Right lobe of liver (tissue), 6 donors: ENCODE measurements around the gene SUMF2. TPM values are rescaled to one million over a fixed set of nuclear protein-coding genes. Genes with fewer than 3 reads are reported as not detected.
A peak's percentile ranks its signal among the peaks of the same experiment; 100 is the strongest.
"Not testable (repeated sequence)": the region's sequence is repeated elsewhere in the genome, so short reads cannot be mapped to it uniquely, and the experiment has no call there.

ENCODE experiments used
- ATAC-seq, 4 donors: fragments of 200-7000 bp; cut with Tn5 transposase; one replicate each; pipeline ENCODE4 v1.9.1; 2020; ENCODE audit warnings: mild to moderate bottlenecking in 4 of 4, moderate library complexity in 4 of 4
- DNase-seq, 3 donors: peaks; one replicate each; pipeline ENCODE4 v3.0.0-alpha.2; 2020
- H3K27ac ChIP-seq, 3 donors: fragments of 200-600 bp; one replicate each; pipeline ENCODE4 v1.8.0; 2022
- H3K27me3 ChIP-seq, 2 donors: fragments of 200-600 bp; one replicate each; pipeline ENCODE4 v1.8.0; 2022
- H3K36me3 ChIP-seq, 4 donors: fragments of 200-600 bp; sonication (generic) in 1 of 4; one replicate each; pipeline versions ENCODE4 v1.5.1 to v1.8.0; 2017 to 2022; ENCODE audit warnings: control low read depth in 1 of 4
- H3K4me1 ChIP-seq, 4 donors: fragments of 200-600 bp; sonication (generic) in 1 of 4; one replicate each; pipeline versions ENCODE4 v1.5.1 to v1.8.0; 2017 to 2022; ENCODE audit warnings: control low read depth in 1 of 4
- H3K4me3 ChIP-seq, 3 donors: fragments of 200-600 bp; one replicate each; pipeline ENCODE4 v1.8.0; 2022
- H3K9me3 ChIP-seq, 4 donors: fragments of 200-600 bp; sonication (generic) in 1 of 4; one replicate each; pipeline versions ENCODE4 v1.5.1 to v1.8.0; 2017 to 2022; ENCODE audit warnings: control low read depth in 1 of 4
- POLR2A ChIP-seq: fragments of 450-650 bp; IDR thresholded peaks from one replicate; pipeline ENCODE4 v1.6.1; 2017; ENCODE audit warnings: antibody characterized with exemption, mild to moderate bottlenecking
- WGBS: methylation state at CpG from one replicate; pipeline ENCODE4 v1.1.6; 2018; ENCODE audit warnings: low coverage, low lambda C conversion rate; ENCODE audit not compliant: insufficient coverage; ENCODE audit errors: missing lambda C conversion rate; 5-methylcytosine and 5-hydroxymethylcytosine counted together
- intact Hi-C, 2 donors: fragments of 100-400 bp; cut with DNase I; formaldehyde crosslinking; loops; one replicate each; pipeline versions ENCODE4 v1.11.2 to v1.14.1; 2022
- total RNA-seq, 6 experiments: library from RNA; depleted of rRNA in 2 of 6; stranded (reverse); fragments of >200 nt in 2 of 6; fragmentation: NEBNext Ultra II Directional in 3 of 6; extraction: Animal tissue kit (Norgen Biotek cat#: 25700) in 3 of 6; gene quantifications; one replicate each; pipeline versions ENCODE4 v1.1.0 to v1.2.4, GENCODE V29; 2016 to 2023
- TF ChIP-seq, protein P1 (sequence below), 4 donors: fragments of 200-600 bp in 3 of 4; fragments of 450-650 bp in 1 of 4; IDR thresholded peaks; one replicate each; pipeline versions ENCODE4 v1.5.1 to v1.8.0; 2016 to 2022; ENCODE audit warnings: antibody characterized with exemption in 4 of 4, mild to moderate bottlenecking in 2 of 4
- donor health status: DM: no; HTN: yes; CAD: no.
- donor health status: DM: no; HTN: no; CAD: no.
- donor health status: DM: no; HTN: no; CAD: no.
- donor health status: DM: no; HTN: yes; CAD: no.
- donor health status: DM: no; HTN: yes; CAD: no.

Gene SUMF2
- total RNA-seq, 6 experiments from 2014 or later = 76.9 to 92.4 (median 86.5) TPM

- H3K4me3 ChIP-seq = no peak overlapping the region
- H3K36me3 ChIP-seq = no peaks in the 10 kb centered on the region
- H3K27ac ChIP-seq = no peak overlapping the region
- intact Hi-C loops = loop anchor here in 1 of 2 donors (10.0 kb wide), 1 partner anchor 73 kb away; no protein-coding TSS in a partner anchor
- ATAC-seq = no peak
- no peaks in the 10 kb centered on the region for H3K27me3 ChIP-seq
- H3K9me3 ChIP-seq = no peaks in the 10 kb centered on the region
- peak in 1 of 3 donors; percentile 49 for DNase-seq
- 100% methylated on average over 1 of the region's 16 CpGs for whole genome bisulfite sequencing
- TF ChIP-seq, protein P1, sequence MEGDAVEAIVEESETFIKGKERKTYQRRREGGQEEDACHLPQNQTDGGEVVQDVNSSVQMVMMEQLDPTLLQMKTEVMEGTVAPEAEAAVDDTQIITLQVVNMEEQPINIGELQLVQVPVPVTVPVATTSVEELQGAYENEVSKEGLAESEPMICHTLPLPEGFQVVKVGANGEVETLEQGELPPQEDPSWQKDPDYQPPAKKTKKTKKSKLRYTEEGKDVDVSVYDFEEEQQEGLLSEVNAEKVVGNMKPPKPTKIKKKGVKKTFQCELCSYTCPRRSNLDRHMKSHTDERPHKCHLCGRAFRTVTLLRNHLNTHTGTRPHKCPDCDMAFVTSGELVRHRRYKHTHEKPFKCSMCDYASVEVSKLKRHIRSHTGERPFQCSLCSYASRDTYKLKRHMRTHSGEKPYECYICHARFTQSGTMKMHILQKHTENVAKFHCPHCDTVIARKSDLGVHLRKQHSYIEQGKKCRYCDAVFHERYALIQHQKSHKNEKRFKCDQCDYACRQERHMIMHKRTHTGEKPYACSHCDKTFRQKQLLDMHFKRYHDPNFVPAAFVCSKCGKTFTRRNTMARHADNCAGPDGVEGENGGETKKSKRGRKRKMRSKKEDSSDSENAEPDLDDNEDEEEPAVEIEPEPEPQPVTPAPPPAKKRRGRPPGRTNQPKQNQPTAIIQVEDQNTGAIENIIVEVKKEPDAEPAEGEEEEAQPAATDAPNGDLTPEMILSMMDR (IDR thresholded peaks at IDR 0.05) = no peak
- TF ChIP-seq POLR2A = no peak
- peaks cover 0 to 40% (median 13%) of the 10 kb centered on the region in 4 donors for H3K4me1 ChIP-seq
Observed at GRCh38 chr7:56078196-56078595, 14.1 kb downstream of the SUMF2 start.

GRCh38 chr7:56079450-56080185, 15.5 kb downstream of the SUMF2 start:
- no peaks in the 10 kb centered on the region for H3K9me3 ChIP-seq
- peaks cover 0 to 44% (median 13%) of the 10 kb centered on the region in 4 donors for H3K4me1 ChIP-seq
- ATAC-seq = peak; percentile 84 to 92 (median 86)
- intact Hi-C loops = loop anchor here in 1 of 2 donors (10.0 kb wide), 1 partner anchor 75 kb away; no protein-coding TSS in a partner anchor
- peak overlapping the region in 2 of 3 donors; percentile 67 to 71 for H3K27ac ChIP-seq
- peak; percentile 83 to 91 (median 86) for DNase-seq
- no peaks in the 10 kb centered on the region for H3K27me3 ChIP-seq
- TF ChIP-seq, protein P1 (IDR thresholded peaks at IDR 0.05) = peak; percentile 63 to 78 (median 70)
- TF ChIP-seq POLR2A = no peak
- 13% methylated on average over 6 of the region's 12 CpGs for WGBS
- no peak overlapping the region for H3K4me3 ChIP-seq
- H3K36me3 ChIP-seq = no peaks in the 10 kb centered on the region

DNA sequence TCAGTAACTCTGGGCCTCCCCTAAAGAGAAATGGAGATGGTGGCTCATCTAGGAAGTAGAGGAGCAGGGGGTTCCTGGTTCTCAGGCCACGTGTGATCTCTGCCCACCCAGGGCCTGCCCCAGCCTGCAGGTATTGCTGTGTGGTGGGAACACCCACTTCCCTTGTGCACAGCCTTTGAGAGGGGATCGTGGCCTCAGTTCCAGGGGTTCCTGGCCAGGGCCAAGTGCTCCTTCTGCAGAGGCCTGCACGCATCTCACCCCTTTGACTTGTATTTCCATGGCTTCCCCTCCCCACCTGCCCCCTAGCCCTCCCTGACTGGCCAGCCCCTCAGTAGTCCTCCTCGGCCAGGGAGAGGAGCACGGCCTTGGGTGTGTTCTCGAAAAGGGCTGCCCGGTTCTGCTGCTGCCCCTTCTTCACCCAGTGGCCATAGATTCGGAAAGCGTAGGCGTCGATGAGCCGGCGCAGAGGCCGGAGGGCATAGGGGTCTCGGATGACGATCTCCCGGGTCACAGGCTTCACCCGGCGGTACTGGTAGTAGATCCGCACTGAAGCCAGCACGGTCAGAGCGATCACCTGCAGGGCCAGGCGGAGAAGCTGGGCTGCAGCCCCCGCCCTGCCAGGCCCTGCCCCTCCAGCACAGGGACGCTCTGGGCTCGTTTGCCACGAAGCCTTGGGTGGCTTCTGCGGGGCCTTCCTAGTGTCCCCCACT, 16.8 kb downstream of the SUMF2 start:
- H3K27ac ChIP-seq, H3K27me3 ChIP-seq, H3K36me3 ChIP-seq, ATAC-seq, H3K4me3 ChIP-seq, H3K9me3 ChIP-seq, intact Hi-C loops: not testable (repeated sequence)
- peak in 1 of 3 donors; percentile 43 for DNase-seq
- 97% methylated on average over 6 of the region's 28 CpGs for WGBS
- H3K4me1 ChIP-seq = peaks cover 0 to 44% (median 13%) of the 10 kb centered on the region in 4 donors

DNA sequence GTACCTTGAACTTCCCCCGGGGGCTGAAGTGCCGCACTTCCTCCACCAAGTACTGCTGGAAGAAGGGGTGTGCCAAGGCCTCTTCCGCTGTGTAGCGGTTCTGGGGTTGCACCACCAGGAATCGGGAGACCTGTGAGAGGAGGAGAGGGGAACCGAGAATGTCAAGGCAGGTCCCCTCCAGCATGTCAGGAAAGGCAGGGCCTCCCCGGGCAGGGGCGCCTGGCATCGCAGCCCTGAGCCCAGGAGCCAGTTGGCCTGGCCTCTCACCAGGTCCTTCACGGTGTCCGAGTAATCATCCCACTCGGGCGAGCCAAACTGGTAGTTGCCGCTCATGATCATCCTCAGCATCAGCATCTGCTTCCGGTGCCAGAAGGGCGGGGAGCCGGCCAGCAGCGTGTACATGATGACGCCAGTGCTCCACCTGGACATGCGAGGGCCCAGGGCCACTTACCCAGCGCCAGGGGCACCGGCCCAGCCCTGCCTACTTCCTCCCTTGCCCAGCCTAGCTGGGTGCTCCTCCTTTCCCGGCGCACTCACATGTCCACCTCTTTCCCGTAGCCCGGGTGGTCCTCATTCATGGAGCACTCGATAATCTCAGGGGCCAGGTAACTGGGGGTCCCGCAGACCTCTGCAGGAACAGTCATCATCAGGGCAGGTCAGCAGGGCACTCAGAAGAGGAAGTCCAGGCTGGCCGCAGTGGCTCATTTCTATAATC, 17.7 kb downstream of the SUMF2 start:
- 0% methylated on average over 1 of the region's 29 CpGs for WGBS
- no peak for TF ChIP-seq POLR2A
- TF ChIP-seq, protein P1 (IDR thresholded peaks at IDR 0.05) = no peak

More for the DNA sequence above, 17.7 kb downstream of the SUMF2 start:
- peak in 1 of 3 donors; percentile 38 for DNase-seq
- Histone ChIP-seq H3K27me3 (no peaks in the 10 kb centered on the region), H3K27ac (no peak overlapping the region), H3K4me3 (no peak overlapping the region), H3K4me1 (peaks cover 0 to 37% (median 13%) of the 10 kb centered on the region in 4 donors), H3K9me3 (no peaks in the 10 kb centered on the region), H3K36me3 (peaks cover 0 to 2% (median 0%) of the 10 kb centered on the region in 4 donors)
- intact Hi-C loops = no loop called here
- no peak for ATAC-seq
